Stimulated activated CD4-positive, alpha-beta T cell treated with anti-CD3 and anti-CD28 coated beads, Interleukin-1b, Interleukin-23, amount 100 ng/mL, for 24 hours (primary cell): ENCODE data around the gene ZMYND12.

Source experiments
- DNase-seq, 4 experiments: peaks; one replicate each; pipeline ENCODE4 v3.0.0-alpha.2; 2020; ENCODE audit warnings: low read depth in 4 of 4, low spot score in 1 of 4

ZMYND12 gene

GRCh38 chr1:42442662-42443061 is 13.2 kb downstream of the ZMYND12 start:
- DNase-seq = no peak

- DNase-seq = no peak
Measured at GRCh38 chr1:42439940-42440339, 15.9 kb downstream of the ZMYND12 start.

- DNase-seq = no peak
Measured at GRCh38 chr1:42434340-42434739, 21.5 kb downstream of the ZMYND12 start.

GRCh38 chr1:42433369-42433768 is 22.5 kb downstream of the ZMYND12 start:
- DNase-seq = no peak

- DNase-seq = no peak
Measured at GRCh38 chr1:42432714-42433113, 23.1 kb downstream of the ZMYND12 start.

GRCh38 chr1:42431514-42431913 is 24.3 kb downstream of the ZMYND12 start:
- DNase-seq = no peak

- no peak for DNase-seq
Measured at GRCh38 chr1:42430286-42431135, 25.3 kb downstream of the ZMYND12 start.

- no peak for DNase-seq
Measured at GRCh38 chr1:42429603-42430002, 26.2 kb downstream of the ZMYND12 start.

GRCh38 chr1:42427240-42427639 is 28.6 kb downstream of the ZMYND12 start:
- no peak for DNase-seq

GRCh38 chr1:42424201-42424600 is 31.6 kb downstream of the ZMYND12 start:
- DNase-seq = no peak

- no peak for DNase-seq
Measured at GRCh38 chr1:42423681-42424080, 32.1 kb downstream of the ZMYND12 start.

GRCh38 chr1:42422737-42423136 is 33.1 kb downstream of the ZMYND12 start:
- no peak for DNase-seq

- DNase-seq = no peak
Measured at GRCh38 chr1:42420911-42421585, 34.8 kb downstream of the ZMYND12 start.

GRCh38 chr1:42420121-42420520 is 35.7 kb downstream of the ZMYND12 start:
- DNase-seq = no peak

GRCh38 chr1:42419126-42419821 is 36.5 kb downstream of the ZMYND12 start:
- DNase-seq = no peak

- no peak for DNase-seq
Measured at GRCh38 chr1:42418516-42418915, 37.3 kb downstream of the ZMYND12 start.

- DNase-seq = no peak
Measured at GRCh38 chr1:42417166-42417565, 38.7 kb downstream of the ZMYND12 start.

- DNase-seq = no peak
Measured at GRCh38 chr1:42414551-42415496, 41.0 kb downstream of the ZMYND12 start.

- no peak for DNase-seq
Measured at GRCh38 chr1:42403880-42404400, 51.9 kb downstream of the ZMYND12 start.

- no peak for DNase-seq
Measured at GRCh38 chr1:42399315-42400100, 56.3 kb downstream of the ZMYND12 start.
